Hematopoietic multipotent progenitor cell treated with erythropoietin and hydrocortisone succinate and interleukin-3 and kit ligand, for 8 days (in vitro differentiated cells): ENCODE results near the gene RUNX2.
A peak's percentile ranks its signal among the peaks of the same experiment; 100 is the strongest.
"Not testable (repeated sequence)": the region's sequence is repeated elsewhere in the genome, so short reads cannot be mapped to it uniquely, and the experiment has no call there.

Experiments used
- DNase-seq: peaks from one replicate; pipeline ENCODE4 v3.0.0-alpha.2; 2015

The RUNX2 gene

GRCh38 chr6:45657226-45657625, 329.1 kb downstream of the RUNX2 start:
- DNase-seq = no peak

GRCh38 chr6:45658400-45658799, 330.3 kb downstream of the RUNX2 start:
- no peak for DNase-seq

- no peak for DNase-seq
These were observed 330.8 kb downstream of the RUNX2 start for GRCh38 chr6:45658958-45659357.

GRCh38 chr6:45661661-45662060, 333.5 kb downstream of the RUNX2 start:
- no peak for DNase-seq

- no peak for DNase-seq
These were observed 335.4 kb downstream of the RUNX2 start for GRCh38 chr6:45663251-45664221.

- DNase-seq = no peak
These were observed 336.6 kb downstream of the RUNX2 start for GRCh38 chr6:45664707-45665106.

- no peak for DNase-seq
These were observed 337.7 kb downstream of the RUNX2 start for GRCh38 chr6:45665859-45666258.

- no peak for DNase-seq
These were observed 338.7 kb downstream of the RUNX2 start for GRCh38 chr6:45666846-45667245.

GRCh38 chr6:45667300-45667699, 339.2 kb downstream of the RUNX2 start:
- no peak for DNase-seq

GRCh38 chr6:45667766-45668165, 339.6 kb downstream of the RUNX2 start:
- DNase-seq = no peak

- DNase-seq = no peak
These were observed 340.6 kb downstream of the RUNX2 start for GRCh38 chr6:45668705-45669104.

- DNase-seq = not testable (repeated sequence)
These were observed 345.0 kb downstream of the RUNX2 start for GRCh38 chr6:45673167-45673566.

- not testable (repeated sequence) for DNase-seq
These were observed 347.0 kb downstream of the RUNX2 start for GRCh38 chr6:45675166-45675565.

- no peak for DNase-seq
These were observed 347.5 kb downstream of the RUNX2 start for GRCh38 chr6:45675634-45676033.

- no peak for DNase-seq
These were observed 348.2 kb downstream of the RUNX2 start for GRCh38 chr6:45676380-45676779.

- peak; percentile 31 for DNase-seq
These were observed 349.5 kb downstream of the RUNX2 start for GRCh38 chr6:45677381-45678284.

GRCh38 chr6:45678285-45678607, 350.1 kb downstream of the RUNX2 start:
- DNase-seq = no peak

- DNase-seq = no peak
These were observed 351.0 kb downstream of the RUNX2 start for GRCh38 chr6:45679163-45679562.

- no peak for DNase-seq
These were observed 351.5 kb downstream of the RUNX2 start for GRCh38 chr6:45679631-45680030.

- DNase-seq = no peak
These were observed 353.9 kb downstream of the RUNX2 start for GRCh38 chr6:45681860-45682511.

- no peak for DNase-seq
These were observed 356.3 kb downstream of the RUNX2 start for GRCh38 chr6:45684476-45684875.

GRCh38 chr6:45685076-45685475, 356.9 kb downstream of the RUNX2 start:
- no peak for DNase-seq
